SK-N-SH (cell line): ENCODE results near the gene GOT1.

Experiments used
- ELF1 ChIP-seq: IDR thresholded peaks from 2 replicates; pipeline ENCODE4 v1.4.0; 2012
- EP300 ChIP-seq, 2 experiments: IDR thresholded peaks; 2 replicates each; pipeline versions ENCODE4 v1.4.0 to v1.6.1; 2012; ENCODE audit warnings: borderline replicate concordance in 1 of 2, low read depth in 1 of 2, low read length in 1 of 2
- FOSL2 ChIP-seq: IDR thresholded peaks from 2 replicates; pipeline ENCODE4 v1.4.0; 2012; ENCODE audit warnings: low read depth, mild to moderate bottlenecking, moderate library complexity, borderline replicate concordance
- POLR2AphosphoS5 ChIP-seq: IDR thresholded peaks from 2 replicates; pipeline ENCODE4 v1.6.1; 2012; ENCODE audit warnings: low read depth, low read length
- TF ChIP-seq, protein P1 (sequence below): fragments of 200-600 bp; sonication (generic); IDR thresholded peaks from 2 replicates; pipeline ENCODE4 v1.6.1; 2017; ENCODE audit warnings: antibody characterized with exemption, mild to moderate bottlenecking, moderate library complexity

DNA sequence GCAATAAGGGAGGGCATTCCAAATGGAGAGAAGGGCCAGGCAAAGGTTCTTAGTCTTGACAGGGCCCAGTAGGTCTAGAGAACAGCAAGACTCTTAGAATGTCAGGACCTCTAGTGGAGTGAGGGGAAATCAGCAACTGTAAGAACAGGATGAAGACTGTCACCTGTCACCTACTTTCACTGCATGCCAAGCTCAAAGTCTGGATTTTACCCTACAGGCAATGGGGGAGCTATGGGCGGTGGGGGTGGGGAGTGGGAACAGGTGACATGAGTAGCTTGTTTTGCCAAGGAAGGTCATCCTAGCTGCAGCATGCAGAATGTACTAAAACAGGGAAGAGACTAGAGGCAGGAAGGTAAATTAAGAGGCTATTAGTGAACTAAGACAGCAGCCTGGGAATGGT lies 18.3 kb downstream of the GOT1 start:
- TF ChIP-seq POLR2AphosphoS5 (no peak), ELF1 (no peak), FOSL2 (no peak), EP300 (IDR thresholded peaks at IDR 0.05; ENCODE audit: borderline replicate concordance in 1 of 2, low read depth in 1 of 2, low read length in 1 of 2) (no peak)
- TF ChIP-seq, protein P1, sequence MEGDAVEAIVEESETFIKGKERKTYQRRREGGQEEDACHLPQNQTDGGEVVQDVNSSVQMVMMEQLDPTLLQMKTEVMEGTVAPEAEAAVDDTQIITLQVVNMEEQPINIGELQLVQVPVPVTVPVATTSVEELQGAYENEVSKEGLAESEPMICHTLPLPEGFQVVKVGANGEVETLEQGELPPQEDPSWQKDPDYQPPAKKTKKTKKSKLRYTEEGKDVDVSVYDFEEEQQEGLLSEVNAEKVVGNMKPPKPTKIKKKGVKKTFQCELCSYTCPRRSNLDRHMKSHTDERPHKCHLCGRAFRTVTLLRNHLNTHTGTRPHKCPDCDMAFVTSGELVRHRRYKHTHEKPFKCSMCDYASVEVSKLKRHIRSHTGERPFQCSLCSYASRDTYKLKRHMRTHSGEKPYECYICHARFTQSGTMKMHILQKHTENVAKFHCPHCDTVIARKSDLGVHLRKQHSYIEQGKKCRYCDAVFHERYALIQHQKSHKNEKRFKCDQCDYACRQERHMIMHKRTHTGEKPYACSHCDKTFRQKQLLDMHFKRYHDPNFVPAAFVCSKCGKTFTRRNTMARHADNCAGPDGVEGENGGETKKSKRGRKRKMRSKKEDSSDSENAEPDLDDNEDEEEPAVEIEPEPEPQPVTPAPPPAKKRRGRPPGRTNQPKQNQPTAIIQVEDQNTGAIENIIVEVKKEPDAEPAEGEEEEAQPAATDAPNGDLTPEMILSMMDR, result no peak
